GM18498 (cell line): Measurements from ENCODE around the gene SIGLEC7.

Experiments
- ATAC-seq: cut with Tn5 transposase; IDR thresholded peaks from one replicate; pipeline ENCODE4 v1.9.1; 2021; ENCODE audit warnings: mild to moderate bottlenecking, moderate library complexity; ENCODE audit not compliant: unreplicated experiment

The SIGLEC7 gene

DNA sequence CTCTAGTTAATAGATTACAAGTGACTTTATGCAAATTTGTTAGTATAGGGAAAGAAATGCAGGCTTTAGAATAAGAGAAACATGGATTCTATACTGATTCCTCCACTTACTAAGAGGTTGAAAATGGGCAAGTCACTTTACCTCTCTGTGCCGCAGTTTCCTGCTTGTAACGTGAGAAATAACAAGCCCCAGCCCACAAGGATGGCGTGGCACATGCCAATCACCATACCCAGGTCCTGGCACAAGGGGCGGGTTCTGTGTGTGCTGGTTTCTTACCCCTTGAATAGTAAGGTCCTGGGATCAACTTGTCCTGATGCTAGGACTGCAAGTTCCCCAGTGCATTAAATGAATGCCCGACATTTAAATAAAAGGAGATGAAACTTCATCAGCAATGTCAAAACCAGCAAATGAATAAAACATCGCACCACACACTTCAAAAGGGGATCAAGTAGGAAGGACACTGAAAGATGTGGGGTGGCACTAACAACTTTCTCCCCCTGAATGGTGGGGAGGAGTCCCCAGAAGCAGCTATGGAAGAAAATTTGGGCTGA lies 25.3 kb upstream of the SIGLEC7 start:
- no peak for ATAC-seq

DNA sequence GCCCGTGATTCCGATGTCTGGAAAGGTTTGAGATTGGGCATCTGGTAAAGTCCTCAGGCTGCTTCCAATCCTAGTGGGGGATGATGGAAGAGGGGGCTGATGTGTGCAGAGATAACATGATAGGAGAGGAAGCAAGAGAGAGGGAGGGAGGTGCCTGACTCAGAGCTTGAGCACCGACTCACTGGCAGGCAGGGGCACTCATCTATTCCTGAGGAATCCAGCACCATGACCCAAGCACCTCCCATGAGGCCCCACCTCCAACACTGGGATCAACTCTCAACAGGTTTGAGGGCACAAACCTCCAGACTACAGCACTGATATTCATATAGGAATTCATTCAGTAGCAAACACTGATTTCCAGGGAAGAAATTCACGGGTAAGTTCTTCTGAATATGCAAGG lies 23.0 kb upstream of the SIGLEC7 start:
- no peak for ATAC-seq

DNA sequence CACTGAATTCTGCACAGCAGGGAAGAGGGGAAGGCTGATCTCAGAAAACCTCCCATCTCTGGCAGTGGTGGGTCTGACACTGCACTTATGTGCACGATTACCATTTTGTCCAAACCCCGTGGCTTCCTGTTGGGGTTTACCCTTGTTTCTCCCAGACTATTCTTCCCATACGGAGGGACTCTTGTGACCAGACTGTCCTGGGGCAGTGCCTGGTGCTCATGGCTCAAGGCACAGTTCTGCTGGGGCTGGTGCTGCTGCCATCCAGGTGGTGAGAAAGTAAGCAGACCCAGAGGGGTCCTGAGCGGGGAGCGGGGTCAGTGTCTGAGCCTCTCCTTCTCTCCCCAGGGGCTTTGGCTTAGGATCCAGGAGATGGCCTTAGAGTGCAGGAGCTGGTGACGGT lies 22.5 kb upstream of the SIGLEC7 start:
- ATAC-seq: no peak

DNA sequence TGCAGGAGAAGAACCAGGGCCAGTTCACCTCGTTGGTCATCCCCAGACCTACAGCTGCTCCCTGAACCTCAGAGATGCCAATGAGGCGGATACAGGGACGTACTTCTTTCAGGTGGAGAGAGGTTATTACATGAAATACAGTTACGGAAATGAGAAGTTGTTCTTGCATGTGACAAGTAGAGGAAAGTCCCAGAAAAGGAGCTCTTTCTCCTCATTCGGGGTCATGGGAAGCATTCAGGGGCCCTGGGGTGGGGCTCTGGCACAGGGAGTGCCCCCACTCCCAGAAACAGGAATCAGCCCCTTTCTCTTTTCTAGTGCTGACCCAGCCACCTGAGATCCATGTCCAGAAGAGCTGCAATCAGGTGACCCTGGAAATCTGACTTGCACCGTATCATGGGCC lies 21.9 kb upstream of the SIGLEC7 start:
- no peak for ATAC-seq

DNA sequence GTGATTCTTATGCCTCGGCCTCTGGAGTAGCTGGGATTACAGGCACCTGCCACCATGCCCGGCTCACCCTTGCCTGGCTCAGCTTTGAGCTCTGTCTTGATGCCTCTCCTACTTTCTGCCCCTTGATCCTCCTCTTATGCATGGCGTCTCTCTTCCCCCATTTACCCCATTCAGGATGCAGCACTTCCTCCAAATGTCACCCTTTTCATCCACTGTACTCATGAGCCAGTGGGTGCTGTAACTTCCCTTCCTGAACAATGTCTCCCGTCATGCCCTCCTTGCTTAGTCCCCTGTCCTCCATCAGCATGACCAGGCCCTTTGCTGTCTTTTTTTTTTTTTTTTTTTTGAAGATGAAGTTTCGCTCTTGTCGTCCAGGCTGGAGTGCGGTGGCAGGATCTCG lies 20.8 kb upstream of the SIGLEC7 start:
- no peak for ATAC-seq

DNA sequence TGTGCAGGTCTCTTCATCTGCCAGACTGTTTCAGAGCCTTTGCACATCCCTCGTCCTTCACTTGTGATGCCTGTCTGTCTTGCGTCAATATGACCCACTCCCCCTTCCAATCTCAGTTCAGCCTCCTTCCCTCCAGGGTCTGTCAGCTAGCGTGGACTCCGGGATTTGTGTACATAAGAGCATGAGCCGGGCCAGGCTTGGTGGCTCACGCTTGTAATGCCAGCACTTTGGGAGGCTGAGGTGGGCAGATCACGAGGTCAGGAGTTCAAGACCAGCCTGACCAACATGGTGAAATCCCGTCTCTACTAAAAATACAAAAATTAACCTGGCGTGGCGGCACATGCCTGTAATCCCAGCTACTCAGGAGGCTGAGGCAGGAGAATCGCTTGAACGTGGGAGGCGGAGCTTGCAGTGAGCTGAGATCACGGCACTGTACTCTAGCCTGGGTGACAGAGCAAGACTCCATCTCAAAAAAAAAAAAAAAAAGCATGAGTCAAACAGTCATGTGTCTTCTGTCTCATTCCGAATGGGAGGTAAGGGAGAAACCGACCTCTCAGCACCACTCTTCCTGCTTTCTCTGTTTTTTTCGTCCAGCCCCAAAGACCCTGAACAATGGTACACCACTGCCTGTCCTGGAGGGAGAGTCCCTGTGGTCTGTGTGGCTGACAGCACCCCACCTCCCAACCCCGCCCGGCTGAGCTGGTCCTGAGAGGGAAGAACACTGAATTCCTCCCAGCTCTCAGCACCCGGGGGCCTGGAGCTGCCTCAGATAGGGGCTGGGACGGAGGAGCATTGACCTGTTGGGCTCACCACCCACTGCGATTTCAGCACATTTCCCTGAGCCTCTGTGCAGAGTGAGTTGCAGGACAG lies 19.8 kb upstream of the SIGLEC7 start:
- ATAC-seq: no peak

DNA sequence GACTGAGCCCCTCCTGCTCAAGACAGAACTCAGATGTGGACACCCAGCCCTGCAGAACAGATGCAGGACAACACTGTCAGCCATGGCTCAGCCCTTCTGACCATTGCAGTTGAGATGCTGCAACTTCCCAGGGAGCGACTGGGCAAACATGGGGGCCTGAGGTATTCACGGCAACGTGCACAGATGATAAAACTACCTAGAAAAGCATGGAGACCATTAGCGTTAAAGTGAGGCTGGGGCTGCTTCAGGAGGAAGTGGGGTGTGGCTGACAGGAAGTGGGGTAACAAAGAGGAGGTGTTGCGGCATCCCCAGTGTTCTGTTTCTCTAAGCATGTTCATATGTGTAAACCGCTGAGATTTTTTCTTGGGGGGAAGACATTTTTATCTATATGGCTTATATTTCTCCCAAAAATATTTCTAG lies 18.7 kb upstream of the SIGLEC7 start:
- ATAC-seq: no peak

DNA sequence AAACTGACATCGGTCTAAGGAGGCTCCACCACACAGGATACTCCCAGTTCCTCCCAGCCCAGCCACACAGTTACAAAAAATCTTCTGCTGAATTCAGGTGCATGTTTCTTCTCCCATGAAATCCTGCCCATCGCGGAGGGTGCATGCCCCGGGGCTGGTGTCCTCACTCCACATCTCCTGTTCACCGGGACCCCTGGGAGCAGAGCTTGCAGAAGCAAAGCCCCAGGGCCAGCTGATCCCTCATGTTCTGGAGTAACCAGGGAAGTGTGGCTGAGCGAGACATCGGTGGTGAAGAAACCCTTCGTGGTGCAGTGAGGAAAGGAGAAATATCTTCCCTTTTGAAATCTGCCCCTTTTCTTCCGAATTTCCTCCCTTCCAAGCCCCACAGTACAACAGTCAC lies 18.3 kb upstream of the SIGLEC7 start:
- ATAC-seq: no peak

DNA sequence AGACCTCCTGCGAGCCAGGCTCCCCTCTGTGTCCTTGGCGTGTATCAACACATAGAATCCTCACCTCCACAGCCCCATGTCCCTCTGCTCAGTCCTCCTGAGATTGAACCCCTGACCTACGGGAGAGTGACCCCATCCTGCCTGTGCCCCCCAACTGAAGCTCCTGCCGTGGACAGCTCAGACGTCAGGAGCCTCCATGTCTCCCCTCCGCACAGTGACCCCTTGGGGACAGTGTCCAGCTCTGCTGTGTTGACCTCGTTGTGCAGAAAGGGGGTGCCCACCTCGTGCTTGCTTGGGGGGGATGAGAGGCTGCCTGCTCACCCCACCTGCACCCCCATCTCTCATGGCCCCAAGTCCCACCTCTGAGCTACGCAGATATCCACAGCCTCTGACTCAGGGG lies 17.9 kb upstream of the SIGLEC7 start:
- ATAC-seq: no peak

DNA sequence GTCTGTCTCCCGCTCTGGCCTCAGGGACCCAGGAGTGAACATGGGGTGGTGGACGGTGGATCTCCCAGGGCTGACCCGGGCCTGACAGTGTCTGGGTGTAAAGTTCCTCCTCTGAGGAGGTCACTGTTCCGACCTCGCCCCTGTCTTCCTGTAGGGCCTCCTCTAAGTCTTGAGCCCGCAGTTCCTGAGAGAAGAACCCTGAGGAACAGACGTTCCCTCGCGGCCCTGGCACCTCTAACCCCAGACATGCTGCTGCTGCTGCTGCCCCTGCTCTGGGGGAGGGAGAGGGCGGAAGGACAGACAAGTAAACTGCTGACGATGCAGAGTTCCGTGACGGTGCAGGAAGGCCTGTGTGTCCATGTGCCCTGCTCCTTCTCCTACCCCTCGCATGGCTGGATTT lies 17.4 kb upstream of the SIGLEC7 start, which contains the start of gene SIGLEC9:
SIGLEC9 (plus strand) TSS at position 178 of the 400 bp plus-strand sequence; CDS start at position 247, 69 bp downstream.
- ATAC-seq: no peak

DNA sequence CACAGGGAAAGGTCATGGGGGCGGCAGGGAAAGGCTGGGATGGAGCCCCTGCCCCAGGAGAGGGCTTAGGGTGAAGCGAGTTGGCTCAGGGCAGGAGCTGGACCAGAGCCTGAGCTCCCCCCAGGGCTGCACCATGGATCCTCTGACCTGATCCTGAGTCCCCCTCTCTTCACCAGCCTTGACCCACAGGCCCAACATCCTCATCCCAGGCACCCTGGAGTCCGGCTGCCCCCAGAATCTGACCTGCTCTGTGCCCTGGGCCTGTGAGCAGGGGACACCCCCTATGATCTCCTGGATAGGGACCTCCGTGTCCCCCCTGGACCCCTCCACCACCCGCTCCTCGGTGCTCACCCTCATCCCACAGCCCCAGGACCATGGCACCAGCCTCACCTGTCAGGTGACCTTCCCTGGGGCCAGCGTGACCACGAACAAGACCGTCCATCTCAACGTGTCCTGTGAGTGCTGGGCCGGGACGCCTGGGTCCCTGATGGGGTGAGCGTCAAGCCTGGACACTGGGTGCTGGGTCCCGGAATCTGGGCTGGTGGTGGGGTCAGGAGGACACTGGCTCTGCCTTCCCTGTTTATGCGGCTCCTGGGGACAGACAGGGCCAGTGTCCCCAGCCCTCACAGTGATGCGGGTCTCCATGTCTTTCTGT lies 16.6 kb upstream of the SIGLEC7 start:
- no peak for ATAC-seq

DNA sequence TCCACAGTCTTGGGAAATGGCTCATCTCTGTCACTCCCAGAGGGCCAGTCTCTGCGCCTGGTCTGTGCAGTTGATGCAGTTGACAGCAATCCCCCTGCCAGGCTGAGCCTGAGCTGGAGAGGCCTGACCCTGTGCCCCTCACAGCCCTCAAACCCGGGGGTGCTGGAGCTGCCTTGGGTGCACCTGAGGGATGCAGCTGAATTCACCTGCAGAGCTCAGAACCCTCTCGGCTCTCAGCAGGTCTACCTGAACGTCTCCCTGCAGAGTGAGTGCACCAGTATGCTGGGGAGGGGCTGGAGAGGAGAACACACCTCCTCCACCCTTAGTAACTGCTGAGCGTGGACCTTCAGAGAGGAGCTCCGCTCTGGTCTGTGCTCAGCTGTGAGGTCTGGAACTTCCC lies 15.1 kb upstream of the SIGLEC7 start:
- no peak for ATAC-seq

DNA sequence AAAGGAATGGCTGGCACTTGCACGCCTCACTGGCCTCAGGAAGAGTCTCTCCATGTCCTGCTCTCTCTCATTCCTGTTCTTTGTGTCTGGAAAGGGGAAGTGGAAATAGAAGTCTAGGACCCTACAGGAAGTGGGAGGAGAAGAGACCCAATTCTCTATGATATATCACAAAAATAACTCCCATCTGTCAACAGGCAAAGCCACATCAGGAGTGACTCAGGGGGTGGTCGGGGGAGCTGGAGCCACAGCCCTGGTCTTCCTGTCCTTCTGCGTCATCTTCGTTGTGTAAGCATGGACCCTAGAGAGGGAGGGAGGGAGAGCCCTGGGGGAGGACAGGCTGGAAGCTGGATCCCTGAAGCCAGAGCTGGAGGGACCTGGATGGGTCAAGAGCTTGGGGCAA lies 14.3 kb upstream of the SIGLEC7 start:
- no peak for ATAC-seq

DNA sequence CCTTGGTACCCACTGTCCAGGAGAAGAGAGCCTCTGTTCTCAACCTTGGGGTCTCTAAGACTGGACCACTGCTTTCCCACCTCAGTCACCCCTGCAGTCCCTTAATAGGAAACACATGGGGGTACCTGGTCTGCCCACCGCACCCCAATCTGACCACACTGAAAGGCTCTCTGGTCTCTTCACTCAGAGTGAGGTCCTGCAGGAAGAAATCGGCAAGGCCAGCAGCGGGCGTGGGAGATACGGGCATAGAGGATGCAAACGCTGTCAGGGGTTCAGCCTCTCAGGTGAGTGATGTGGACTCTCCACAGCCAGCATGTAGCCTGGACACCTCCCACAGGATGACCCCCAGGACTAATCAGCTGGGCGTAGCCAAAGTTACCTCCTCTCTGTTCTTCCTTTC lies 13.9 kb upstream of the SIGLEC7 start:
- ATAC-seq: no peak

DNA sequence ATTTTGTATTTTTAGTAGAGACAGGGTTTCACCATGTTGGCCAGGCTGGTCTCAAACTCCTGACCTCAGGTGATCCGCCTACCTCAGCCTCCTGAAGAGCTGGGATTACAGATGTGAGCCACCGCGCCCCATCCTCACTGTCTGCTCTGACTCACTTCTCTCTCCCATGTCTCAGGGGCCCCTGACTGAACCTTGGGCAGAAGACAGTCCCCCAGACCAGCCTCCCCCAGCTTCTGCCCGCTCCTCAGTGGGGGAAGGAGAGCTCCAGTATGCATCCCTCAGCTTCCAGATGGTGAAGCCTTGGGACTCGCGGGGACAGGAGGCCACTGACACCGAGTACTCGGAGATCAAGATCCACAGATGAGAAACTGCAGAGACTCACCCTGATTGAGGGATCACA lies 12.4 kb upstream of the SIGLEC7 start:
- ATAC-seq: no peak

DNA sequence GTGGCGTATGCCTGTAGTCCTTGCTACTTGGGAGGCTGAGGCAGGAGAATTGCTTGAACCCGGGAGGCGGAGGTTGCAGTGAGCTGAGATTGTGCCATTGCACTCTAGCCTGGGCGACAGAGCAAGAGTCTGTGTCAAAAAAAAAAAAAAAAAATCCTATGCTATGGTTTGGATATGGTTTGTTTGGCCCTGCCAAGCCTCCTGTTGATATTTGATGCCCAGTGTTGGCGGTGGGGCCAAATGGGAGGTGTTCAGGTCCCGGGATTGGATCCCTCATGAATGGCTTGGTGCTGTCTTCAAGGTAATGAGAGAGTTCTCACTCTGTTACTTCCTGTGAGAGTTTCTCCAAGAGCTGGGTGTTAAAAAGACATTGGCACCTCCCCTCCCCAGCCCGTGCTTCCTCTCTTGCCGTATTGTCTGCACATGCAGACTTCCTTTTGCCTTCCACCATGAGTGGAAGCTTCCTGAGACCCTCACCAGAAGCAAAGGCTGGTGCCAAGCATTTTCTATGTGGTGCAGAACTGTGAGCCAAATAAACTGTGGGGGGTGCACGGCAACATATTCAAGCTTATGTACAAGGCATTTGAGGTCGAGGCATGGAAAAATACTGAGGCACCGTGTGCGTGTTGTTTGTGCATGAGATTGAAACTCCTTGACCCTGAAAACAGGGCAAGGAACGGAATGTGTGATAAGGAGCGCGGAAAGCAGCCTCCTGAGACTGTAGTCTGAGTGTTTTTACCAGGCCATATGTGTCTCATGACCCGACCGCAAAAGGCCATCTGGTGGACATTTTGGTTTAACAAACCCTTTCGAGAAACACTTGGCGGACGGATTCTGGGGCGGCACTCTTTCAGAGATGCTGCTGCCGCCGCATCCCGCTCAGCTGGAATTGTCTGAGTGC lies 10.1 kb upstream of the SIGLEC7 start:
- no peak for ATAC-seq

DNA sequence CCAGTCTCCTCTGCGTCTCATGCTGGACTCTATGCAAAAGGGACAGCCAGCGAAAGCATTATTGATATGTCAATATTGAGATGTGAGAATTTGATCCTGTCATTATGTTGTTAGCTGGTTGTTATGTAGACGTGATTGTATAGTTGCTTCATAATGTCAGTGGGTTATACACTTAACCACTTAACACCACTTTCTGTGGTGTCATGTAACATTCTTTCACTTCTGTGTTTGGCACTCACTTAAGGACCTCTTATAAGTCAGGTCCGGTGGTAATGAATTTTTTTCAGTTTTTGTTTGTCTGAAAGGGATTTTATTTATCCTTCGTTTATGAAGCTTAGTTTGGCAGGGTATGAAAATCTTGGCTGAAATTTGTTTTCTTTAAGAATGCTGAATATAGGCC lies 7.1 kb upstream of the SIGLEC7 start:
- no peak for ATAC-seq

DNA sequence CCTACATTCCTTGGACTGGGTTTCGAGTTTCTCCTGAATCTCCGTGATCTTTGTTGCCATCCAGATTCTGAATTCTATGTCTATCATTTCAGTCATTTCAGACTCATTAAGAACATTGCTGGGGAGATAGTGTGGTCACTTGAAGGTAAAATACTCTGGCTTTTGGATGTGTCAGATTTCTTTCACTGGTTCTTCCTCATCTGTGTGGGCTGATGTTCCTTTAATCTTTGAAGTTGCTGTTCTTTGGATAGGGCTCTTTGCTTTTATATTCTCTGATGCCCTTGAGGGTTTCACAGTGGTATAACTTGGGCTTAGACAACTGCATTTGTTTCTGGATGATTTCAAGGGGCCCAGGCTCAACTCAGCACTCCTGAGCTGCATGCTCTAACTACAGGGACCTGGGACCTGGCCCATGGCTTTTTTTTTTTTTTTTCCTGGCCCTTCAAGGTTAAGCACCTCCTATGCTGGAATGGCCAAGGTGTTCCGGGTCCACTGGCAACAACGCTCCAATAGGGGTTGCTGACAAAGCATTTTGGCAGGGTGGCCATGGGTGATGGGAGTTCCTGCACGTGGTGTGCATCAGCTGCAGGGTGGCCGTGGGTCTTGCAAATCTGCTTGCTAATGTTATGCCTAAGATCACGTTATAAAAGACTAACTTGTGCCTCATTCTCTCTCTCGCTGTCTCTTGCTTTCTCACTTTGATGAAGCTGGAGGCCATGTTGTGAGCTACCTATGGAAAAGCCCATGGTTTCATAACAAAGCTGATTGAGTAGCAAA lies 5.9 kb upstream of the SIGLEC7 start:
- ATAC-seq: no peak

DNA sequence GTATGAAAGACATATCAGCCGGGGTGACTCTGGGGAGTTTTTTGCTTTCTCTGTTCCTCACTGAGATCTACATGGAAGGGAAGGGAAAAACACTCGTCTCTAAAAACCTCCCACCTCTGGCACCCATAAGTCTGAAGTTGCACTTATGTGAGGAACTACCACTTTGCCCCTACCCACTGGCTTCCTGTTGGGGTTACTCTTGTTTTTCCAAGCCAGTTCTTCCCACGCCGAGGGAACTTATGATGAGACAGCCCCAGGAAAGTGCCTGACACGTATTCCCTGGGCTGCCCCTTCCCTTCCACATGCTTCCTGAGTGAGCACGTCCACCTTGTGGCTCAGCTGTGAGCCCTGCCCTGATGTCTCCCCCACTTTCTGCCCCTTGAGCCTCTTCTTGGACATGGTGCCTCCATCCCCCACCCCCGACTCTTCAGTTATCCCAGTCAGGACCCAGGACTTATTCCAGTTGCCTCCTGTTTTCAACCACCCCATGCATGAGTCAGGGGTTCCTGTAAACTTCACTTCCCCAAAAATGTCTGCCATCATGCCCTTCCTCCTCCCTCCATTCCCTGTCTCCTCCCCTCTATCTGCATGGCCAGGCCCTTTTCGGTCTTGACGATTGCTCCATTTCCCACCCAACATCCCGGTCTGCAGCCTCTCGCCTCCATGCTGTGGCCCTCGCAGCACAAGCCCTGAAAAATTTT lies 5.1 kb upstream of the SIGLEC7 start:
- no peak for ATAC-seq
